Nephron progenitor cell (in vitro differentiated cells): ENCODE measurements around the gene SDCBP2.

Experiments
- DNase-seq: peaks from one replicate; pipeline ENCODE4 v3.0.0; 2021
- H3K27ac Mint-ChIP-seq: 2 replicates; pipeline ENCODE4 v1.8.0; 2021; ENCODE audit warnings: mild to moderate bottlenecking, moderate library complexity, mixed read lengths
- H3K27me3 Mint-ChIP-seq: 2 replicates; pipeline ENCODE4 v1.8.0; 2021; ENCODE audit warnings: mild to moderate bottlenecking, low read depth, mixed read lengths; ENCODE audit not compliant: poor library complexity
- H3K36me3 Mint-ChIP-seq: 2 replicates; pipeline ENCODE4 v1.8.0; 2021; ENCODE audit warnings: low read depth, mixed read lengths
- H3K4me1 Mint-ChIP-seq: 2 replicates; pipeline ENCODE4 v1.8.0; 2021; ENCODE audit warnings: mixed read lengths
- H3K4me3 Mint-ChIP-seq: 2 replicates; pipeline ENCODE4 v1.8.0; 2021; ENCODE audit warnings: mild to moderate bottlenecking, moderate library complexity, mixed read lengths
- H3K9me3 Mint-ChIP-seq: 2 replicates; pipeline ENCODE4 v1.8.0; 2021; ENCODE audit warnings: mild to moderate bottlenecking, moderate library complexity, mixed read lengths
- CTCF ChIP-seq: fragments of 200-600 bp; sonication (generic); IDR thresholded peaks from 2 replicates; pipeline ENCODE4 v1.5.0; 2021; ENCODE audit warnings: antibody characterized with exemption

The SDCBP2 gene

GRCh38 chr20:1265226-1265915 is 63.6 kb downstream of the SDCBP2 start:
- Mint-ChIP-seq H3K36me3 (no peaks in the 10 kb centered on the region), H3K27me3 (peaks cover 21% of the 10 kb centered on the region), H3K4me1 (peaks cover 16% of the 10 kb centered on the region), H3K27ac (no peak overlapping the region), H3K4me3 (peak overlapping the region; percentile 73), H3K9me3 (peaks cover 13% of the 10 kb centered on the region)
- TF ChIP-seq CTCF, result no peak
- DNase-seq, result no peak

- Mint-ChIP-seq H3K27me3 (peaks cover 21% of the 10 kb centered on the region), H3K9me3 (peaks cover 13% of the 10 kb centered on the region), H3K36me3 (no peaks in the 10 kb centered on the region), H3K4me1 (peaks cover 16% of the 10 kb centered on the region), H3K4me3 (peak overlapping the region; percentile 73), H3K27ac (no peak overlapping the region)
- no peak for TF ChIP-seq CTCF
- DNase-seq, result no peak
Observed at GRCh38 chr20:1264727-1265126, 64.2 kb downstream of the SDCBP2 start.

DNA sequence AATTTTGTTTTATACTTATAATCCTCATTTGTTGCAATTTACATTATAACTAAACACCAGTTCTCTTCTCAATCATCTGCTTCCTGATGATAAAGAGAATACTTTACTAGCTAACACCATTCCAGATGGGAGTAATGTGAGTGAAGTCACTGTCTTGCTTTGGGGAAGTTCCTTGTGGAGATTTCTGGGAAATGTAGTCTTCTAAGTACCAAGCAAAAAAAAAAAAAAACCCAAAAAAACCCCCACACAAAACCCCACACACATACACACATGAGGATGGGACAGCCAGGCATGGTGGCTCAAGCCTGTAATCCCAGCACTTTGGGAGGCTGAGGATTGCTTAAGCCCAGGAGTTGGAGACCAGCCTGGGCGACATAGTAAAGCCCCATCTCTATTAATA is 65.1 kb downstream of the SDCBP2 start:
- peaks cover 20% of the 10 kb centered on the region for H3K27me3 Mint-ChIP-seq
- peaks cover 16% of the 10 kb centered on the region for H3K4me1 Mint-ChIP-seq
- no peak for TF ChIP-seq CTCF
- no peak overlapping the region for H3K27ac Mint-ChIP-seq
- DNase-seq, result no peak
- peaks cover 13% of the 10 kb centered on the region for H3K9me3 Mint-ChIP-seq
- no peak overlapping the region for H3K4me3 Mint-ChIP-seq
- no peaks in the 10 kb centered on the region for H3K36me3 Mint-ChIP-seq
